ENCODE data around the gene PTPRZ1. TPM values are rescaled to one million over a fixed set of nuclear protein-coding genes. Genes with fewer than 3 reads are reported as not detected.

Gene PTPRZ1
- total RNA-seq, 1 donor from 2014 or later, result 11.4 TPM

DNA sequence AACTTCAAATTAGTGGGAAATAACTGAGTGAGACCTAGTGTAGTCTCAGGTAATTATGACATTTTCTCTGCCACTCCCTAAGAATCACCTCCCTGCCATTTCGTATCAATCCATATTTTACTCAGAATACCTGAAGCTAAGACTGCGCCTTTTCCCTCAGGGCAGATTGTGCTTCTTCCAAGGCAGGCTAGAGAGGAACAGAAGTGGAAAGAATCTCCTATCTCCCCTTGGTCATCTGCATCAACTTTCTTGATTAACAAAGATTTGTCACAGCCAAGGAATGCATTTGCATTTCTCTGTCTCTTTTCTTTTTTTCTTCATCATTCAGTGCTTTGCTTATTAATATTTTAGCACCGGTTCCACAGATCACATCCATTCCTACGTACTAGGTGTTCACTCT is 119.1 kb downstream of the PTPRZ1 start:
- Mint-ChIP-seq H3K4me1 (ENCODE audit: low read depth, unreplicated experiment) (no peaks in the 10 kb centered on the region), H3K4me3 (ENCODE audit: unreplicated experiment) (no peak overlapping the region), H3K36me3 (ENCODE audit: unreplicated experiment) (no peaks in the 10 kb centered on the region), H3K27me3 (ENCODE audit: unreplicated experiment) (no peaks in the 10 kb centered on the region), H3K27ac (ENCODE audit: unreplicated experiment) (no peak overlapping the region), H3K9me3 (ENCODE audit: unreplicated experiment) (no peaks in the 10 kb centered on the region)
- TF ChIP-seq, protein P1, sequence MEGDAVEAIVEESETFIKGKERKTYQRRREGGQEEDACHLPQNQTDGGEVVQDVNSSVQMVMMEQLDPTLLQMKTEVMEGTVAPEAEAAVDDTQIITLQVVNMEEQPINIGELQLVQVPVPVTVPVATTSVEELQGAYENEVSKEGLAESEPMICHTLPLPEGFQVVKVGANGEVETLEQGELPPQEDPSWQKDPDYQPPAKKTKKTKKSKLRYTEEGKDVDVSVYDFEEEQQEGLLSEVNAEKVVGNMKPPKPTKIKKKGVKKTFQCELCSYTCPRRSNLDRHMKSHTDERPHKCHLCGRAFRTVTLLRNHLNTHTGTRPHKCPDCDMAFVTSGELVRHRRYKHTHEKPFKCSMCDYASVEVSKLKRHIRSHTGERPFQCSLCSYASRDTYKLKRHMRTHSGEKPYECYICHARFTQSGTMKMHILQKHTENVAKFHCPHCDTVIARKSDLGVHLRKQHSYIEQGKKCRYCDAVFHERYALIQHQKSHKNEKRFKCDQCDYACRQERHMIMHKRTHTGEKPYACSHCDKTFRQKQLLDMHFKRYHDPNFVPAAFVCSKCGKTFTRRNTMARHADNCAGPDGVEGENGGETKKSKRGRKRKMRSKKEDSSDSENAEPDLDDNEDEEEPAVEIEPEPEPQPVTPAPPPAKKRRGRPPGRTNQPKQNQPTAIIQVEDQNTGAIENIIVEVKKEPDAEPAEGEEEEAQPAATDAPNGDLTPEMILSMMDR (IDR thresholded peaks at IDR 0.05; ENCODE audit: partially characterized antibody, unreplicated experiment), result no peak
- DNase-seq, result no peak

DNA sequence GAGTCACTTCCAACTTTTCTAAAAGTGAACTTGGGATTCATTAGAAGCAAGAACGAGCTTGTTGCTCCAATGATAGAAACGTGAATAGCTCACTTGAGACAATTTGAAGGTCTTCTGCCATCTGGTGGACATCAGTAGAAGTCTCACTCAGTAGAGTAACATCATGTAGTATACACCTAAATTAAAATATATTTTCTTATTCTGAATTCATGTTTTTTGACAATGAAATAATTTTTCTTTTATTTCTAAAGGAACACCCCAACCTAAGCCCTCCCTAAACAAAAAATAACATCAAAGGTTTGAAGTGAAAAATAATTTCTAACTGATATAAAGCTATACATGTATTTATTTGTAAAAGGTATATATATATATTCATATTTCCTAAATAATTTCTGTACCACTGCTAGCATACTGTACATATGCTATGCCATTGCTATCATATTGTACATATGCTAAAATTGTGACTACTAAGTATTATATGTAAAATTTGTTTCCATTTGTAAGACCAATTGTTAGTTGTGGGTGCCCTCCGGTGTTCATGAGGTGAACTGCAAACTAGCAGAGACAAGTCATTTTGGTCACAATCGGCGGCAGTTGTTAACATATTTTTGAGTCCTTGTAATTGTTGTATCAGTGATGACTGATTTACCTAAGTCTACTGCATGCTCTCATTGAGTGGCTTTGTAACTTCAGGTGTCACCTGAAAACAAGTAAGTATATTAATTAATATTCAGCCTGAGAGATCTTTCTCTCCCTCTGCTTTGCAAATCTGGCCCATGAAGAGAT is 121.9 kb downstream of the PTPRZ1 start:
- Mint-ChIP-seq H3K36me3 (ENCODE audit: unreplicated experiment) (no peaks in the 10 kb centered on the region), H3K9me3 (ENCODE audit: unreplicated experiment) (no peaks in the 10 kb centered on the region), H3K27me3 (ENCODE audit: unreplicated experiment) (no peaks in the 10 kb centered on the region), H3K4me3 (ENCODE audit: unreplicated experiment) (no peak overlapping the region), H3K4me1 (ENCODE audit: low read depth, unreplicated experiment) (no peaks in the 10 kb centered on the region), H3K27ac (ENCODE audit: unreplicated experiment) (no peak overlapping the region)
- TF ChIP-seq, protein P1 (IDR thresholded peaks at IDR 0.05; ENCODE audit: partially characterized antibody, unreplicated experiment), result peak; percentile 91
- DNase-seq, result peak; percentile 67

DNA sequence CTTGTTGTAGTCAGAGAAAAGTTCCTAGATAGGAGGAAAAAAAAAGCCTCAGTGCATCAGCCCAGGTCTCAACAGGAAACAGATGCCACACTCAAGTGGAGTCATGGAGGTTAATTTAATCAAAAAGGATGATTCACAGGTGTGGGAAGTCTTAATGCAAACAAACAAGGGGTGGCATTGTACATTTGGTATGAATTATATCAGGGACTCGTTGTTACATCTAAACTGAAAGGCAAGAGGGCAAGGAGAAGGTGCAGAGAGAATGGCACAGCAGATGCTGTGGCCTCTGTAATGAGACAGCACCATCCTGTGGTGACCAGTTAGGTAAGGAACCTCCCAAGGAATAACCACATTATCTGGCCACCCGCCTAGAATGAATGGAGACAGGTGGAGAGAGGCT is 133.7 kb downstream of the PTPRZ1 start:
- TF ChIP-seq, protein P1 (IDR thresholded peaks at IDR 0.05; ENCODE audit: partially characterized antibody, unreplicated experiment), result no peak
- H3K27ac Mint-ChIP-seq (ENCODE audit: unreplicated experiment), result no peak overlapping the region
- H3K4me1 Mint-ChIP-seq (ENCODE audit: low read depth, unreplicated experiment), result peaks cover 3% of the 10 kb centered on the region
- H3K4me3 Mint-ChIP-seq (ENCODE audit: unreplicated experiment), result no peak overlapping the region
- no peak for DNase-seq
- H3K27me3 Mint-ChIP-seq (ENCODE audit: unreplicated experiment), result no peaks in the 10 kb centered on the region
- no peaks in the 10 kb centered on the region for H3K9me3 Mint-ChIP-seq (ENCODE audit: unreplicated experiment)
- peaks cover 4% of the 10 kb centered on the region for H3K36me3 Mint-ChIP-seq (ENCODE audit: unreplicated experiment)

DNA sequence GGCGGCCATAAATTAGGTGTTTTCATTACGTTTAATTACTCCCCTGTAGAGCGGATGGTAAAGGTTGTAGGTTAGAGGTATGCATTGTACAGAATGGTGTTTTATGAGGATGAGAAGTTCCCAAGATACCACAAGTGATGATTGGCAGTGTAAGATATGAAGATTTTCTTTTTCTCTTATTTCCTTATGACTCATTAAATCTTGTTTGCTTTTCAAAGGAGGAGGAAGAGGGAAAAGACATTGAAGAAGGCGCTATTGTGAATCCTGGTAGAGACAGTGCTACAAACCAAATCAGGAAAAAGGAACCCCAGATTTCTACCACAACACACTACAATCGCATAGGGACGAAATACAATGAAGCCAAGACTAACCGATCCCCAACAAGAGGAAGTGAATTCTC is 137.2 kb downstream of the PTPRZ1 start:
- Mint-ChIP-seq H3K9me3 (ENCODE audit: unreplicated experiment) (no peaks in the 10 kb centered on the region), H3K36me3 (ENCODE audit: unreplicated experiment) (peaks cover 4% of the 10 kb centered on the region), H3K27me3 (ENCODE audit: unreplicated experiment) (peaks cover 1% of the 10 kb centered on the region), H3K4me1 (ENCODE audit: low read depth, unreplicated experiment) (no peaks in the 10 kb centered on the region), H3K4me3 (ENCODE audit: unreplicated experiment) (no peak overlapping the region), H3K27ac (ENCODE audit: unreplicated experiment) (no peak overlapping the region)
- DNase-seq, result no peak
- TF ChIP-seq, protein P1 (IDR thresholded peaks at IDR 0.05; ENCODE audit: partially characterized antibody, unreplicated experiment), result no peak

DNA sequence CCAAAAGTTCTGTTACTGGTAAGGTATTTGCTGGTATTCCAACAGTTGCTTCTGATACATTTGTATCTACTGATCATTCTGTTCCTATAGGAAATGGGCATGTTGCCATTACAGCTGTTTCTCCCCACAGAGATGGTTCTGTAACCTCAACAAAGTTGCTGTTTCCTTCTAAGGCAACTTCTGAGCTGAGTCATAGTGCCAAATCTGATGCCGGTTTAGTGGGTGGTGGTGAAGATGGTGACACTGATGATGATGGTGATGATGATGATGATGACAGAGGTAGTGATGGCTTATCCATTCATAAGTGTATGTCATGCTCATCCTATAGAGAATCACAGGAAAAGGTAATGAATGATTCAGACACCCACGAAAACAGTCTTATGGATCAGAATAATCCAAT is 140.1 kb downstream of the PTPRZ1 start:
- no peaks in the 10 kb centered on the region for H3K4me1 Mint-ChIP-seq (ENCODE audit: low read depth, unreplicated experiment)
- DNase-seq, result no peak
- peaks cover 1% of the 10 kb centered on the region for H3K27me3 Mint-ChIP-seq (ENCODE audit: unreplicated experiment)
- peaks cover 4% of the 10 kb centered on the region for H3K36me3 Mint-ChIP-seq (ENCODE audit: unreplicated experiment)
- no peaks in the 10 kb centered on the region for H3K9me3 Mint-ChIP-seq (ENCODE audit: unreplicated experiment)
- TF ChIP-seq, protein P1 (IDR thresholded peaks at IDR 0.05; ENCODE audit: partially characterized antibody, unreplicated experiment), result no peak
- H3K4me3 Mint-ChIP-seq (ENCODE audit: unreplicated experiment), result no peak overlapping the region
- H3K27ac Mint-ChIP-seq (ENCODE audit: unreplicated experiment), result no peak overlapping the region

Data from glutamatergic neuron (in vitro differentiated cells).